Retina (tissue), 1 donor: ENCODE measurements around the gene LHX3.

Experiments
- DNase-seq: peaks from one replicate; pipeline ENCODE4 v3.0.0-alpha.2; 2016

Gene LHX3

GRCh38 chr9:136225748-136226679 is 21.1 kb upstream of the LHX3 start:
- peak; percentile 67 for DNase-seq

GRCh38 chr9:136225366-136225747 is 20.4 kb upstream of the LHX3 start:
- DNase-seq = no peak

- DNase-seq = no peak
Observed at GRCh38 chr9:136223871-136224640, 19.1 kb upstream of the LHX3 start.

- no peak for DNase-seq
Observed at GRCh38 chr9:136222906-136223285, 18.0 kb upstream of the LHX3 start.

GRCh38 chr9:136222166-136222905 is 17.4 kb upstream of the LHX3 start:
- DNase-seq = no peak

GRCh38 chr9:136220017-136220729 is 15.2 kb upstream of the LHX3 start:
- no peak for DNase-seq

- DNase-seq = no peak
Observed at GRCh38 chr9:136219276-136219675, 14.3 kb upstream of the LHX3 start.

- no peak for DNase-seq
Observed at GRCh38 chr9:136218673-136219072, 13.7 kb upstream of the LHX3 start.

GRCh38 chr9:136218271-136218670 is 13.3 kb upstream of the LHX3 start:
- DNase-seq = no peak

- DNase-seq = no peak
Observed at GRCh38 chr9:136216541-136217244, 11.8 kb upstream of the LHX3 start.

- no peak for DNase-seq
Observed at GRCh38 chr9:136213733-136214132, 8.8 kb upstream of the LHX3 start.

GRCh38 chr9:136212345-136212950 is 7.5 kb upstream of the LHX3 start:
- no peak for DNase-seq

- no peak for DNase-seq
Observed at GRCh38 chr9:136211441-136212344, 6.8 kb upstream of the LHX3 start.

GRCh38 chr9:136211006-136211405 is 6.1 kb upstream of the LHX3 start:
- DNase-seq = no peak

GRCh38 chr9:136210276-136210675 is 5.3 kb upstream of the LHX3 start:
- no peak for DNase-seq

- no peak for DNase-seq
Observed at GRCh38 chr9:136209786-136210185, 4.9 kb upstream of the LHX3 start.

- DNase-seq = no peak
Observed at GRCh38 chr9:136209232-136209631, 4.3 kb upstream of the LHX3 start.

- DNase-seq = no peak
Observed at GRCh38 chr9:136208675-136209074, 3.7 kb upstream of the LHX3 start.

- DNase-seq = no peak
Observed at GRCh38 chr9:136207616-136208015, 2.7 kb upstream of the LHX3 start.

- DNase-seq = no peak
Observed at GRCh38 chr9:136206602-136207275, 1.8 kb upstream of the LHX3 start.
